HG03280 (cell line): ENCODE results near the gene EFNB3.

Experiments
- ATAC-seq: cut with Tn5 transposase; IDR thresholded peaks from one replicate; pipeline ENCODE4 v1.9.1; 2021; ENCODE audit warnings: mild to moderate bottlenecking, moderate library complexity; ENCODE audit not compliant: unreplicated experiment

Gene EFNB3

GRCh38 chr17:7697828-7698588, 7.0 kb upstream of the EFNB3 start:
- no peak for ATAC-seq

- no peak for ATAC-seq
Measured at GRCh38 chr17:7700510-7700909, 4.5 kb upstream of the EFNB3 start.

DNA sequence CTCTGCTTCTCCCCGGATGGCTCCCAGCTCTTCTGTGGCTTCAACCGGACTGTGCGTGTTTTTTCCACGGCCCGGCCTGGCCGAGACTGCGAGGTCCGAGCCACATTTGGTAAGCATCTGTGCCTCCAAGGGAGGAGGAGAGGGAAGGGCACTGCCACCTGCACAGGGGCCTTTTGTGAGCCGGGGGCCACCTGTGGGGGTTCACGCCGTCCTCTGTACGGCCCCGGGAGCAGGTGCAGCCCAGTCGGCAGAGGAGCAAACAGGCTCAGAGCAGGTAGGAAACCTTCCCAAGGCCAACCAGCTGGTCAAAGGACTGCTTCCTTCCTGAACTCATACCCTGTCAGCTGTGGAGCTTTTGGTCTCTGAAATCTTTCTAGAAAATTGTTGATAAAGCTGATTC, 3.3 kb upstream of the EFNB3 start:
- no peak for ATAC-seq

- ATAC-seq: no peak
Measured at GRCh38 chr17:7702776-7703175, 2.2 kb upstream of the EFNB3 start.

DNA sequence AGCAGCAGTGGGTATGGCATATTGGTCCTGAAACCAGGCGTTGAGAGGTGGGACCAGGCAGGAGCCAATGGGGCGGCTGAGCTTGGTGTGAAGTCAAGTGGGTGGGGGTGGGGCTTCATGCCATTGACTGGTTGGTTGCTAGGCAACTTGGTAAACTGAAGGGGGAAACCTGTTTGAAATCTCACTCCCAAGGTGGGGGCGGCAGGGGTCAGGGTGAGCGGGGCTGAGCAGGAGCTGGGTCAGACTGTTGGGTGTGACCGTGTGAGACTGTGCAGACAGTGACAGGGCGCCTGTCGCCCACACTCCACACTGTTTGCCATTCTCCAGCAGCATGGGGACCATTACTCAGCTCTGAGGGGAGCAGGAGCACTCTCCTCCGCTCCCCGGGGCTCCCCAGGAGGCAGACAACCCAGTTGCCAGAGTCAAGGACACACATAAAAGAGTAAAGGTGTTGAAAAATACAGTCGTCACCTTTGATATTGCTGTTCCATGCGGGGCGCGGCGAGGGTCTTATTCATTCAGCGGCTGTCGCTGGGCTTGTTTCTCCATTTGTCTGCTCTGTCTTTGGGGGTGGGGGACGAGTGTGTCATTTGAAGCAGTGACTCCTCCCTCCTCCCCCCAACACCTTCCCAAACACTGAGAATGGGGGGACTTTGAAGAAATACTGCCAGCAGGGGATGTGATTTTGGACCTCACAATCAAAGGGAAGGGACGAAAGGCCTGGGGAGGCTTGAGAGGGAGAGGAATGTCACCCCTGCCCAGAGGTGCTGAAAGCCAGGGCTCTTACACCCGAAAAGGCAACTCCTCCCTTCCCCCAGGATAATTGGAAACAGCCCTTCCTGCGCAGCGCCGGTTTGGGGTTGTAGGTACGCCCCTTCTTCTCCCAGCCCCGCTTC, 1.2 kb upstream of the EFNB3 start:
- ATAC-seq: no peak

DNA sequence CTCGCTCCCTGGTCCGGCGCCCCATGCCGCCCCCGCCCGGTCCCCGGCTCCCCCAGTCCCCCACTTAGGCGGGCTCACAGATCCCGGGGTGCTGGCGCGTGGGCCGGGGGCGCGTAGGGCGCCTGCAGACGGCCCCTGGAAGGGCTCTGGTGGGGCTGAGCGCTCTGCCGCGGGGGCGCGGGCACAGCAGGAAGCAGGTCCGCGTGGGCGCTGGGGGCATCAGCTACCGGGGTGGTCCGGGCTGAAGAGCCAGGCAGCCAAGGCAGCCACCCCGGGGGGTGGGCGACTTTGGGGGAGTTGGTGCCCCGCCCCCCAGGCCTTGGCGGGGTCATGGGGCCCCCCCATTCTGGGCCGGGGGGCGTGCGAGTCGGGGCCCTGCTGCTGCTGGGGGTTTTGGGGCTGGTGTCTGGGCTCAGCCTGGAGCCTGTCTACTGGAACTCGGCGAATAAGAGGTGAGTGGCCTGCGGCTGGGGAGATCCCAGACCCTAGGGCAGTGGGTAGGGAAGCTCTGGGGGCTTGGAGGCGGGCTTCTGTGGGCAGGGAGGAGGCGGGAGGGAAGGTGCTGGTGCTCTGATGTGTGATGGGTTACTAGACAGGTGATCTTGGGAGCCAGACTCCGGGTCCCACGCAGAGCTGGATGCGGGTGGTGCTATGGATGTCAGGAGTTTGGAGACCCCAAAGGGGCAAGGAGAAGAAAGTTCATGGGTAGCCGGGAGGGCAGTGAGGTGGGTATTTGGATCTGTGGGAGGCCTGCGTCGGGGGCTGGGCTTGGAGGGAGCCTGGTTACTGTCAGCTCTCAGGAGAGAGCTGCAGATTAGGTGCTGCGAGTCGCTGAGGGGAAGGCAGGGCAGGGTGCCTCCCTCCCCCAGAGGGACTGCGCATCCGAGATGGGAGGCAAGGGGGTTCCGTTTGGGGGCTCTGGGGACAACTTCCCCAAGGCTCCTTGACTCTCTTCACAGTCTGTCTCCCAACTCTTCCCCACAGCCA, 560 bp downstream of the EFNB3 start:
- ATAC-seq: no peak

DNA sequence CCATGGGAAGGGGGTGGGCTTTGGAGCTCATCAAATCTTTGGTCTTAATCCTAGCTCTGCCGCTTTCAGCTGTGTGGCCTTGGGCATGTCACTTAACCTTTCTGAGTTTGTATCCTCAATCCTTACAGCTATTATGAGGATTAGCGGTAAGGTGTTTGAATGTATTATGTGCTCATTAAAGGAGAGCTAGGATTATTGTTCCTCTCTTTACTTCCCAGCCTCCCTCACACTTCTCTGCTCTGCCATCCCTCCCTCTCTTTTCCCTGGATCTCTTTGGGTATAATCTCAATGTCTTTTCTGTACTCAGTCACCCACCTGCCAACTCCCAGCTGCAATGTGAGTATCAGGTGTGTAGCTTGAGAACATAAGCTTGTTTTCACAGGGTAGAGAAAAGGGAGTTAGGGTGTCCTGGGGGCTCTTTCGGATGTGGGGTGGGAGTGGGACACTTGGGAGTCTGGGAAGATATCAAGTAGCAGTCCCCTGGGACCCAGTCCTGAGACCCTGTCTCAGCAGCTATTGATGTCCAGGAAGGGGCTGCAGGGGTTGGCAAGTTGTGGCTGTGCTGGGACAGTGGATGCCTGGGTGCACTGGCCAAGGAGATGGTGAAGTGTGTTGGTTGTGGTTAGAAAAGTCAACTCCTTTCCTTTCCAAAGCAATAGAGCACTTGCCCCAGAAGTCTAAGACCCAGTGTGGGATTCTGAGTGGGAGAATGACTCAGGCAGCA, 1.8 kb downstream of the EFNB3 start:
- no peak for ATAC-seq

GRCh38 chr17:7707446-7707845, 2.4 kb downstream of the EFNB3 start:
- no peak for ATAC-seq

- ATAC-seq: no peak
Measured at GRCh38 chr17:7707858-7708750, 3.1 kb downstream of the EFNB3 start.

DNA sequence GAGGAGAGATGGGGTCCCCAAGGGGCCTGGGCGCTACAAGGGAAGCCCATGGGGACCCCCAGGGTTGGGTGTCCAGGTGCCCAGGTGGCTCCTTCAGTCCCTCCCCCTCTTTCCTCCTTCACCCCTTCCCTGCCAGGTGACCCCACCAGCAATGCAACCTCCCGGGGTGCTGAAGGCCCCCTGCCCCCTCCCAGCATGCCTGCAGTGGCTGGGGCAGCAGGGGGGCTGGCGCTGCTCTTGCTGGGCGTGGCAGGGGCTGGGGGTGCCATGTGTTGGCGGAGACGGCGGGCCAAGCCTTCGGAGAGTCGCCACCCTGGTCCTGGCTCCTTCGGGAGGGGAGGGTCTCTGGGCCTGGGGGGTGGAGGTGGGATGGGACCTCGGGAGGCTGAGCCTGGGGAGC, 4.0 kb downstream of the EFNB3 start:
- no peak for ATAC-seq

DNA sequence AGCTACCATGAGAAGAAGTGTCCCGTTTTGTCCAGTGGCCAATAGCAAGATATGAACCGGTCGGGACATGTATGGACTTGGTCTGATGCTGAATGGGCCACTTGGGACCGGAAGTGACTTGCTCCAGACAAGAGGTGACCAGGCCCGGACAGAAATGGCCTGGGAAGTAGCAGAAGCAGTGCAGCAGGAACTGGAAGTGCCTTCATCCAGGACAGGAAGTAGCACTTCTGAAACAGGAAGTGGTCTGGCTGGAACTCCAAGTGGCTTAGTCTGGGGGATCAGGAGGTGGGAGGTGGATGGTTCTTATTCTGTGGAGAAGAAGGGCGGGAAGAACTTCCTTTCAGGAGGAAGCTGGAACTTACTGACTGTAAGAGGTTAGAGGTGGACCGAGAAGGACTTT, 5.3 kb downstream of the EFNB3 start:
- ATAC-seq: no peak

DNA sequence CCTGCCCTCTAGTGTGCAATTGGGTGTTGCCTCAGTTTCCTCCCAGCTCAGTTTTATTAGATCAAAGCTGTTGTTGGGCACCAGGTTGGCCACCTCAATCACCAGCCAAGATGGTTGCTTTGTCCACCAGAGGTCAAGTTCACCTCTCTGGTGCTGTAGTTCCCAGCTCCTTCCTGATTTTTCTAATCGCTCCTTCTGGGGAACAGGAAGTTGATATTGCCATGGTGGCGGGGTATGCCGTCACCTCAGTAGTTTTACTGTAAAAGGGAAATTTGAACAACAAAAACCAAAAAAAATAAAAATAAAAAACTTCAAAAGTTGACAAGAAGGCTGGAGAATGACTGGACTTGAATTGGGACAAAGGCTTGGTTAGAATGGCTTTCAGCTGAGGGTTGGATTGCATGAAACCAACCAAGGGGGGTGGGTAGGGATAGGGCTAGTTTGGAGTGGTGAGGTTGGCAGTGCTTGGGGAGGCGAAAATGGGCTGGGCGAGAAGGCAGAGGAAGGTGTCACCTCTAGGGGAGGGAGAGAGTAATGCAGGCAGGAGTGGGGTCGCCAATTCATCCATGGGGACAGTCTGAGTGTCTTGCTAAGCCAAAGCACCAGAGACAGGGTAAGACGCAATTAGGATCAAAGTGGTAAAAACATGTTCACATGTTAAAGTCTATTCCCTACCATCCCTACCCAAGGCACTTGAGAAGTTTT, 6.2 kb downstream of the EFNB3 start:
- no peak for ATAC-seq

DNA sequence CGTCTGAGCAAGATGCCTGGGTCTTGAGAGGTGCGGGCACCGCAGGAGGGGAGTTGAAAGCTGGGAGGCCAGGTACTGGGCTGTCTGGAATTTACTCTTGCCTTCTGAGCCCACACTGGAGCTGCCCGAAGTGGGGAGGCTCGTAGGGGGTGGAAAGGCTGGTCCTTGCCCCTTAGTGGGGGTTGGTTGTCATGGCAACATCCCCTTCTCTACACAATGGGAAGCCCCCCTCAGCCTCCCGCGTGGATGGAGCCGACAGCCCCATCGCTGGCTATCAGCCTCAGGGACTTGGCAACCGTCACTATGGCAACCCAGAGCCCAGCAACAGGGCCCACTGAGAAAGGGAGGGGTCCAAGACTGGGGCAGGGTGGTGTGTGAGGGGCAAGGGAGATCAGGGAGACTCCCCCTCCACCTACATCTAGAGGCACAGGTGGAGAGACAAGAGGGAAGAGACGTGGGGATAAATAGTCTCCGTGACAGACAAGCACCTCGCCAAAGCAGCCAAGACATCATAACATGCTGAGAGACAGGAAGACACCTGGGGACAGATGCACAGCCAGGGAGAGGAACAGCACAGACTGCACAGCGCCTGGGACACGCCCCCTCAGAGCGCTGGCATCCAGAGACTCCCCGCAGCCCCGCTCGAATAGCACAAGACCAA, 7.2 kb downstream of the EFNB3 start:
- no peak for ATAC-seq

GRCh38 chr17:7713782-7714181, 8.8 kb downstream of the EFNB3 start:
- no peak for ATAC-seq

- ATAC-seq: no peak
Measured at GRCh38 chr17:7714721-7715594, 10.0 kb downstream of the EFNB3 start.

DNA sequence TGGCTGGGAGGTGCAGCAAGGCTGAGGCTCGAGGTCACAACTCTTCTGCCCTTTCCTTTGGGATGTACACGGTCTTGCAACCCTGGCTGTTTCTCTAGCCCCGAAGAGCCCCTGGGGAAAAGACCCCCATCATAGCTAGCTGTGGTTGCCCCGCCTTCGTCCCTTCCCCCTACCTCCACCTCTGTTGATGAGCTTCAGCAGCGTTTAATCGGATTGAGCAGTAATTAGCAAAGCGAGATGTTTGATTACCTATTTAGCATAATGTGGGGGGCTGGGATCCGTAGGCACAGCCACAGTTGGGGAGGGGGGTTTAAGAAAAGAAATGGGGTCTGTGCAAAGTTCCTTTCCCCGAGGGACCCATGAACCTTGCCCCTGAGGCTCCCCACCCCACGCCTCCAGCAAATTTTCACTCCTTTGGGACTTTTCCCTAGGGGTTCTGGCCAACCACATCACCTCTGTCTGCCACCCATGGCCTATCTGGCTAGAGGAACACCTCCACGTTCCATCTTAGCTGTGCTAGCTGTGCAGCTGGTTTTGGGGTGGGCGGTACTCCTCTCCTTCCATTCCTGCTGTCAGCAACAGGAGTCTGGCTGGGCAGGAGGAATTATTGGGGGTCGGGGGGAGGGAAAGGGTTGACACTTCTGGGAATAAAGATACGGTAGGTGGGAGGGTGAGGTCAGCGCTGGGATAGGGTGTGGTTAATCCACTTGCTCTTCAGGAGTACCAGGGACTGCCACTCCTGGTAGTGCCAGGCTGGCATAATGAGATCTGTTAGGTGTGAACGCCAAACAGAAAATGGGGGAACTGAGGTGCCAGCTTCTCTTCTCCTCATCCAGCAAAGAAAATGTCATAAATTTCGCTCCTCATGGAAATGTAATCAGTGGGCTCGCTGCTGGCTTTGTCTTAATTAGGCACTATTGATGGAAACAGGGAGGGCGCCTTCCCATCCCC, 11.2 kb downstream of the EFNB3 start:
- ATAC-seq: no peak
